PC-9 (cell line): Measurements from ENCODE around the gene ARL2BP. TPM values are rescaled to one million over a fixed set of nuclear protein-coding genes. Genes with fewer than 3 reads are reported as not detected.

Experiments used
- BruUV-seq: library from RNA; stranded (reverse); fragments of 400-500 nt; replicated peaks from 2 replicates; lab custom pipeline; 2021; lab: Mats Ljungman, UMichigan
- CTCF ChIA-PET: fragments of 300-600 bp; sonication (Branson Sonifier 250); formaldehyde crosslinking; loops from one replicate; lab custom pipeline; 2022; ENCODE audit warnings: antibody characterized with exemption; lab: Charles Lee
- POLR2A ChIA-PET: fragments of 300-600 bp; sonication (Branson Sonifier 250); formaldehyde crosslinking; loops from one replicate; lab custom pipeline; 2022; ENCODE audit warnings: antibody characterized with exemption; ENCODE audit not compliant: unreplicated experiment; lab: Charles Lee
- DNase-seq, 2 experiments: peaks; one replicate each; pipeline versions ENCODE4 v3.0.0 to v3.0.0-alpha.2; 2015 to 2022; ENCODE audit warnings: mixed read lengths in 1 of 2
- H2AFZ ChIP-seq: fragments of 200-600 bp; sonication (generic); 2 replicates; pipeline ENCODE4 v1.8.1; 2017; ENCODE audit warnings: antibody characterized with exemption
- H3F3A ChIP-seq: fragments of 200-600 bp; sonication (generic); 2 replicates; pipeline ENCODE4 v1.8.1; 2017; ENCODE audit warnings: antibody characterized with exemption, mild to moderate bottlenecking, low read depth; ENCODE audit not compliant: insufficient read depth
- H3K27ac ChIP-seq: fragments of 200-600 bp; sonication (generic); 2 replicates; pipeline ENCODE4 v1.6.1; 2016; ENCODE audit warnings: mixed run types
- H3K27me3 ChIP-seq: fragments of 200-600 bp; sonication (generic); 2 replicates; pipeline ENCODE4 v1.6.1; 2016; ENCODE audit warnings: low read depth, mixed run types; ENCODE audit not compliant: insufficient read depth
- H3K36me3 ChIP-seq: fragments of 200-600 bp; sonication (generic); 2 replicates; pipeline ENCODE4 v1.6.1; 2016; ENCODE audit warnings: low read depth, mixed run types
- H3K4me1 ChIP-seq: fragments of 200-600 bp; sonication (generic); replicated peaks from 2 replicates; pipeline ENCODE4 v1.6.1; 2016; ENCODE audit warnings: mixed run types; ENCODE audit not compliant: insufficient read depth
- H3K4me2 ChIP-seq: fragments of 200-600 bp; sonication (generic); 2 replicates; pipeline ENCODE4 v1.6.1; 2017; ENCODE audit warnings: mixed run types
- H3K4me3 ChIP-seq: fragments of 200-600 bp; sonication (generic); 2 replicates; pipeline ENCODE4 v1.6.1; 2016; ENCODE audit warnings: mixed run types
- H3K79me2 ChIP-seq: fragments of 200-600 bp; sonication (generic); 2 replicates; pipeline ENCODE4 v1.6.1; 2017; ENCODE audit warnings: low read depth, mixed run types
- H3K9me2 ChIP-seq: fragments of 200-600 bp; sonication (generic); 2 replicates; pipeline ENCODE4 v1.8.1; 2017; ENCODE audit warnings: mild to moderate bottlenecking; ENCODE audit not compliant: insufficient read depth
- H3K9me3 ChIP-seq: fragments of 200-600 bp; sonication (generic); 2 replicates; pipeline ENCODE4 v1.8.1; 2016; ENCODE audit warnings: low read depth; ENCODE audit not compliant: insufficient read depth
- H4K20me1 ChIP-seq: fragments of 200-600 bp; sonication (generic); 2 replicates; pipeline ENCODE4 v1.8.1; 2017; ENCODE audit not compliant: insufficient read depth
- EZH2 ChIP-seq: fragments of 200-600 bp; sonication (generic); IDR thresholded peaks from 2 replicates; pipeline ENCODE4 v1.8.0; 2017; ENCODE audit warnings: antibody characterized with exemption, low read depth
- intact Hi-C: fragments of 100-400 bp; cut with micrococcal nuclease; formaldehyde crosslinking; loops from one replicate; pipeline ENCODE4 v1.10.0; 2022; ENCODE audit not compliant: unreplicated experiment
- total RNA-seq: library from RNA; stranded (reverse); gene quantifications from 2 replicates; pipeline ENCODE4 v1.2.3, GENCODE V29; 2021
- TF ChIP-seq, protein P1 (sequence below): fragments of 200-600 bp; sonication (generic); conservative IDR thresholded peaks from 2 replicates; pipeline ENCODE4 v1.6.1; 2017; ENCODE audit warnings: mixed run types, antibody characterized with exemption, mild to moderate bottlenecking, moderate library complexity

ARL2BP gene
- total RNA-seq, 1 experiment from 2014 or later: 23.6 TPM

DNA sequence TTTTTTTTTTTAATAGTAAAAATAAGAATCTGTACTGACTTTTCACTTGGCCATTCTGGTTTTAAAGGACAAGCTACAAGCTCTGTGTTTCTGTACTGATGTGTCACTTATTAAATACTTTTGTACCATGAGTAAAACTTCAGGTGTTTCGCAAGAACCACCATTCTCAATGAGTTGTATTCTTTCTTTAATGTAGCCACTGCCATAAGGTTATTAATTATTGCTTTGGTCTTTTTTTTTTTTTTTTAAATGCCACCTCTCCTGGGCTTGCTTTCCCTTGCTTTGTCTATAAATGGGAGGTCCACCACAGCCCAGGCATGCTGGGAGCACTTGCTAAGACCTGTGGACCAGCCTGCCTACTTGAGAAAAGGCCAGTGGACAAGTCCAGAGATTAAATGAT, 8.4 kb downstream of the ARL2BP start:
- Histone ChIP-seq H3K4me1 (peaks cover 22% of the 10 kb centered on the region), H2AFZ (no peak overlapping the region), H3K27ac (no peak overlapping the region), H3F3A (peaks cover 12% of the 10 kb centered on the region; the same call in 1 of the 2 replicates), H3K9me2 (no peaks in the 10 kb centered on the region), H4K20me1 (no peaks in the 10 kb centered on the region), H3K4me2 (no peak overlapping the region), H3K27me3 (no peaks in the 10 kb centered on the region), H3K79me2 (no peaks in the 10 kb centered on the region), H3K9me3 (no peaks in the 10 kb centered on the region), H3K4me3 (no peak overlapping the region), H3K36me3 (0 out of 2 replicates have a peak, but pooled peaks cover 4% of the 10 kb centered on the region)
- TF ChIP-seq EZH2: no peak
- TF ChIP-seq, protein P1, sequence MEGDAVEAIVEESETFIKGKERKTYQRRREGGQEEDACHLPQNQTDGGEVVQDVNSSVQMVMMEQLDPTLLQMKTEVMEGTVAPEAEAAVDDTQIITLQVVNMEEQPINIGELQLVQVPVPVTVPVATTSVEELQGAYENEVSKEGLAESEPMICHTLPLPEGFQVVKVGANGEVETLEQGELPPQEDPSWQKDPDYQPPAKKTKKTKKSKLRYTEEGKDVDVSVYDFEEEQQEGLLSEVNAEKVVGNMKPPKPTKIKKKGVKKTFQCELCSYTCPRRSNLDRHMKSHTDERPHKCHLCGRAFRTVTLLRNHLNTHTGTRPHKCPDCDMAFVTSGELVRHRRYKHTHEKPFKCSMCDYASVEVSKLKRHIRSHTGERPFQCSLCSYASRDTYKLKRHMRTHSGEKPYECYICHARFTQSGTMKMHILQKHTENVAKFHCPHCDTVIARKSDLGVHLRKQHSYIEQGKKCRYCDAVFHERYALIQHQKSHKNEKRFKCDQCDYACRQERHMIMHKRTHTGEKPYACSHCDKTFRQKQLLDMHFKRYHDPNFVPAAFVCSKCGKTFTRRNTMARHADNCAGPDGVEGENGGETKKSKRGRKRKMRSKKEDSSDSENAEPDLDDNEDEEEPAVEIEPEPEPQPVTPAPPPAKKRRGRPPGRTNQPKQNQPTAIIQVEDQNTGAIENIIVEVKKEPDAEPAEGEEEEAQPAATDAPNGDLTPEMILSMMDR: no peak
- POLR2A ChIA-PET: interaction anchor here (0.6 kb wide), 1 partner anchor 9 kb away, joined by 11 read pairs; the partner anchor contains the start of gene ARL2BP
- no TSS peak for BruUV-seq
- CTCF ChIA-PET: no interaction called here
- intact Hi-C loops: no loop called here
- peak in 1 of 2 experiments; percentile 53 for DNase-seq

DNA sequence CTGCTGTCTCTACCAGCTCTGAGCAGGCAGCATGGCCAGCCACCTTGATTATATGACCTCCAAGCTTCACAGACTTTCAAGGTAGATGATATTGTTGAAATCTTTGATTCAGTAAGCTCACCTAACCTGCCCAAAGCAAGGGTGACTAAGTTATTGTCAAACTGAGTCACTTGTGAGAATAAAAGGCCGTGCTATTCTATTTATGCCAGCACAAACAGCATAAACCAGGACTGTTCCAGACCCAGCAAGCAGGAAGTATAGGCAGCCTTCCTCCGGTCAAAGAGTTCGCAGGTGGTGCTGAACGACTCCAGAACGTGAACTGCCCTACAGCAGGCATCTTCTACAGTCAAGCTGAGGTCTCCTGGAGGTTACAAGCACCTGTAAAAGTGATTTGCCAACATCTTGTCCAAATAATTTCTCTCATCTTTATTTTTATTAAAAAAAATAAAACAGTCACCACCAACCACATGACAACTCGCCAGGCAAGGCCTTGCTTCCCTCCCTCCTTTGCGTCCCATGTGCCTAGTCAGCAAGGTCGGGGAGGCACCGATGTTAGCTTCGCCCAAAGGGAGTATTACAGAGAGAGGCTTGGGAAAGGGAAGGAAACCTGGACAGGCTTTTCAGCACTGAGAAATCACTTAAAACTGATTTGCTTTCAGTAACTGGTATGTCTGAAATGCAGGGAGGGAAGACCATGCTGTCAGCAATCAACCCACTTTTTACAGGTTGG, 10.8 kb downstream of the ARL2BP start:
- Histone ChIP-seq H3K36me3 (0 out of 2 replicates have a peak, but pooled peaks cover 4% of the 10 kb centered on the region), H3K79me2 (no peaks in the 10 kb centered on the region), H3K27me3 (no peaks in the 10 kb centered on the region), H3K9me2 (no peaks in the 10 kb centered on the region), H3K4me2 (no peak overlapping the region), H3K27ac (no peak overlapping the region), H3K4me1 (peaks cover 35% of the 10 kb centered on the region), H2AFZ (no peak overlapping the region), H3K9me3 (no peaks in the 10 kb centered on the region), H4K20me1 (no peaks in the 10 kb centered on the region), H3K4me3 (no peak overlapping the region), H3F3A (peaks cover 26% of the 10 kb centered on the region)
- TF ChIP-seq EZH2: no peak
- TF ChIP-seq, protein P1: no peak
- POLR2A ChIA-PET: interaction anchor here (0.6 kb wide), 1 partner anchor 36 kb away, joined by 3 read pairs; no protein-coding TSS in a partner anchor
- peak in 1 of 2 experiments; percentile 46 for DNase-seq
- CTCF ChIA-PET: no interaction called here
- no TSS peak for BruUV-seq
- intact Hi-C loops: no loop called here

DNA sequence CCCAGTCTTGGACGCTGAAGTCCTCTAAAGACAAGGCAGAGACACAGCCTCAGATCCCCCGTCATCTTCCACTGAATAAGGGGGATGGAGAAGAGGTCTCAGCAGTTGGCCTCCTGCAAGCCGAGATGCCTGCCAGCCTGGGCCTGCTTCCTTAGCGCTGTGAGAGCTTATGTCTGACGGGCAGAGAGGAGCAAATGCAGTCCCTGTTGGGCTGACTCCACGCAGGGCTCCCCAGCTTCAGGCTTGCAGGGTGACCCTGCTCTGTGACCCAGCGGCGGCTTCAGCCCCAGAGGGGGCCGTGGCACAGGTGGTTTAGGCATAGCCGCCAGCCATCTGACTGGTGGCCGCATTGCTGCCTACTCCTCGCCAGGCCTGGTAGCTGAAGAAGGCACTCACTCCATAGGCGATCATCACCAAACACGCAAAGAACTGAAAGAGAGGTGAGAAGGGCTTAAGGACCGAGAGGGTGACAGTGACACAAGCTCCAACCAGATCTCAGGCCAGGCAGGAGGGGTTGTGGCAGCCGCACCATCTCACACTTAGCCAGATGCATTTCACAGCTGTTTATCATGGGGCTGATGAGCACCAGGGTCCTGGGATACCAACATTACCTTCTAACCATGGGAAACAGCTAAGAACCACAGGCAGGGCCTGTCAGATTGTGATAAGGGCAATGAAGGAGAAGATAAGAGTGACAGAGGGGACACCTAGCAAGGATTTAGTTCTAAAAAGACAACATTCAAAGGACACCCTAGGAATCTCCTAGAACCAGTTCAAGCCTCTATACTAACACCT, 11.7 kb downstream of the ARL2BP start:
- H3K4me1 ChIP-seq: peaks cover 40% of the 10 kb centered on the region
- no peaks in the 10 kb centered on the region for H3K9me3 ChIP-seq
- H3K79me2 ChIP-seq: no peaks in the 10 kb centered on the region
- H4K20me1 ChIP-seq: no peaks in the 10 kb centered on the region
- H3K36me3 ChIP-seq: 0 out of 2 replicates have a peak, but pooled peaks cover 4% of the 10 kb centered on the region
- H3K9me2 ChIP-seq: no peaks in the 10 kb centered on the region
- intact Hi-C loops: no loop called here
- no peak for DNase-seq
- peaks cover 35% of the 10 kb centered on the region for H3F3A ChIP-seq
- no peaks in the 10 kb centered on the region for H3K27me3 ChIP-seq
- ChIA-PET POLR2A (no interaction called here), CTCF (no interaction called here)
- H3K4me2 ChIP-seq: no peak overlapping the region
- H3K27ac ChIP-seq: no peak overlapping the region
- BruUV-seq: no TSS peak
- H2AFZ ChIP-seq: no peak overlapping the region
- H3K4me3 ChIP-seq: no peak overlapping the region
- TF ChIP-seq, protein P1: no peak
- no peak for TF ChIP-seq EZH2
